GM23338 (cell line): Measurements from ENCODE around the gene ITPRID1.

Experiments
- EZH2 ChIP-seq: fragments of 200-600 bp; sonication (generic); IDR thresholded peaks from one replicate; pipeline ENCODE4 v1.8.0; 2017; ENCODE audit warnings: antibody characterized with exemption, mild to moderate bottlenecking, low read depth; ENCODE audit not compliant: unreplicated experiment
- EZH2phosphoT487 ChIP-seq: fragments of 200-600 bp; sonication (generic); IDR thresholded peaks from one replicate; pipeline ENCODE4 v1.8.1; 2018; ENCODE audit warnings: antibody characterized with exemption; ENCODE audit not compliant: unreplicated experiment
- POLR2AphosphoS5 ChIP-seq: IDR thresholded peaks from 2 replicates; pipeline ENCODE4 v1.6.1; 2016; ENCODE audit warnings: antibody characterized with exemption, low read depth
- REST ChIP-seq: IDR thresholded peaks from one replicate; pipeline ENCODE4 v1.6.1; 2018; ENCODE audit warnings: antibody characterized with exemption; ENCODE audit not compliant: unreplicated experiment
- STAT1 ChIP-seq: IDR thresholded peaks from one replicate; pipeline ENCODE4 v1.6.1; 2016; ENCODE audit warnings: antibody characterized with exemption; ENCODE audit not compliant: unreplicated experiment
- ZNF114 ChIP-seq: fragments of 250-450 bp; sonication (Bioruptor Pico); IDR thresholded peaks from 2 replicates; pipeline ENCODE4 v1.5.0; 2020; ENCODE audit warnings: mild to moderate bottlenecking, moderate library complexity
- TF ChIP-seq, protein P1 (sequence below), 2 experiments: fragments of 200-600 bp in 1 of 2; sonication (generic) in 1 of 2; conservative IDR thresholded peaks; 2 replicates each; pipeline versions ENCODE4 v1.5.1 to v1.6.1; 2016 to 2017; ENCODE audit warnings: antibody characterized with exemption in 2 of 2, low read depth in 2 of 2, mild to moderate bottlenecking in 2 of 2, moderate library complexity in 1 of 2

- TF ChIP-seq STAT1: no peak
- TF ChIP-seq POLR2AphosphoS5: no peak
- TF ChIP-seq ZNF114 (CRISPR knock-in tag): no peak
- TF ChIP-seq, protein P1, sequence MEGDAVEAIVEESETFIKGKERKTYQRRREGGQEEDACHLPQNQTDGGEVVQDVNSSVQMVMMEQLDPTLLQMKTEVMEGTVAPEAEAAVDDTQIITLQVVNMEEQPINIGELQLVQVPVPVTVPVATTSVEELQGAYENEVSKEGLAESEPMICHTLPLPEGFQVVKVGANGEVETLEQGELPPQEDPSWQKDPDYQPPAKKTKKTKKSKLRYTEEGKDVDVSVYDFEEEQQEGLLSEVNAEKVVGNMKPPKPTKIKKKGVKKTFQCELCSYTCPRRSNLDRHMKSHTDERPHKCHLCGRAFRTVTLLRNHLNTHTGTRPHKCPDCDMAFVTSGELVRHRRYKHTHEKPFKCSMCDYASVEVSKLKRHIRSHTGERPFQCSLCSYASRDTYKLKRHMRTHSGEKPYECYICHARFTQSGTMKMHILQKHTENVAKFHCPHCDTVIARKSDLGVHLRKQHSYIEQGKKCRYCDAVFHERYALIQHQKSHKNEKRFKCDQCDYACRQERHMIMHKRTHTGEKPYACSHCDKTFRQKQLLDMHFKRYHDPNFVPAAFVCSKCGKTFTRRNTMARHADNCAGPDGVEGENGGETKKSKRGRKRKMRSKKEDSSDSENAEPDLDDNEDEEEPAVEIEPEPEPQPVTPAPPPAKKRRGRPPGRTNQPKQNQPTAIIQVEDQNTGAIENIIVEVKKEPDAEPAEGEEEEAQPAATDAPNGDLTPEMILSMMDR (conservative IDR thresholded peaks at IDR 0.05; ENCODE audit: low read depth in 2 of 2): no peak
- no peak for TF ChIP-seq EZH2phosphoT487
- no peak for TF ChIP-seq REST
- TF ChIP-seq EZH2: no peak
These were observed 16.4 kb upstream of the ITPRID1 start for GRCh38 chr7:31497516-31497915.
